ENCODE results near the gene MESP2. TPM values are rescaled to one million over a fixed set of nuclear protein-coding genes. Genes with fewer than 3 reads are reported as not detected.

MESP2 gene
- polyA plus RNA-seq, 1 donor from 2014 or later, result not detected

DNA sequence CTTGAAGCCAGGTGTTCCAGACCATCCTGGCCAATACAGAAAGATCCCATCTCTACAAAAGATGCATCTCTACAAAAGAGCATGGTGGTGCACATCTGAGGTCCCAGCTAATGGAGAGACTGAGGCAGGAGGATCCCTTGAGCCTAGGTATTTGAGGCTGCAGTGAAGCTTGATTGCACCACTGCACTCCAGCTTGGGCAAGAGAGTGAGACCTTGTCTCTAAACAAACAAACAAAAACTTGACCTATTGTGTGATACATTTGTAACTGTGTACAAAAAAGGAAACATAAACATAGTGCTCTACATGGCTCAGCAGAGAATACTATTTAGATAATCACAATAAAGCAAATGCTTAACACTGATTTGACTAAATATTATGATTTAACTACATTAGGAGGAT is 19.9 kb downstream of the MESP2 start:
- H3K4me2 ChIP-seq (ENCODE audit: low read length), result no peak overlapping the region
- H3F3A ChIP-seq (ENCODE audit: insufficient read depth, low read length, poor library complexity, severe bottlenecking), result no peaks in the 10 kb centered on the region
- no peak overlapping the region for H3K9ac ChIP-seq (ENCODE audit: low read length)
- TF ChIP-seq EZH2 (IDR thresholded peaks at IDR 0.05; ENCODE audit: borderline replicate concordance, insufficient read depth, low read length, poor library complexity, severe bottlenecking) (no peak), REST (IDR thresholded peaks at IDR 0.05; ENCODE audit: borderline replicate concordance) (no peak), RAD21 (conservative IDR thresholded peaks at IDR 0.05) (no peak), CTCF (IDR thresholded peaks at IDR 0.05; ENCODE audit: poor library complexity, severe bottlenecking) (no peak), MXI1 (conservative IDR thresholded peaks at IDR 0.05; ENCODE audit: poor library complexity, severe bottlenecking) (no peak), EP300 (conservative IDR thresholded peaks at IDR 0.05; ENCODE audit: poor library complexity, severe bottlenecking) (no peak), POLR2AphosphoS5 (IDR thresholded peaks at IDR 0.05) (no peak), TAF1 (IDR thresholded peaks at IDR 0.05; ENCODE audit: low read depth) (no peak), SMC3 (conservative IDR thresholded peaks at IDR 0.05; ENCODE audit: poor library complexity) (no peak)
- no peak overlapping the region for H3K4me3 ChIP-seq (ENCODE audit: low read length)
- H3K27ac ChIP-seq (ENCODE audit: low read length), result no peak overlapping the region
- H3K9me3 ChIP-seq (ENCODE audit: low read length), result no peaks in the 10 kb centered on the region
- H4K20me1 ChIP-seq (ENCODE audit: insufficient read depth), result no peaks in the 10 kb centered on the region
- no peaks in the 10 kb centered on the region for H3K36me3 ChIP-seq (ENCODE audit: insufficient read depth, low read length)
- no peaks in the 10 kb centered on the region for H3K79me2 ChIP-seq (replicated peaks; ENCODE audit: insufficient read depth, low read length)
- H2AFZ ChIP-seq (ENCODE audit: low read depth, low read length), result no peak overlapping the region
- no peaks in the 10 kb centered on the region for H3K27me3 ChIP-seq (ENCODE audit: insufficient read depth, low read depth, low read length)
- H3K9me2 ChIP-seq (ENCODE audit: insufficient read depth, low read length), result no peaks in the 10 kb centered on the region

GRCh38 chr15:89797678-89798201 is 21.6 kb downstream of the MESP2 start:
- Histone ChIP-seq H3K79me2 (replicated peaks; ENCODE audit: insufficient read depth, low read length) (no peaks in the 10 kb centered on the region), H3K27ac (ENCODE audit: low read length) (no peak overlapping the region), H4K20me1 (ENCODE audit: insufficient read depth) (no peaks in the 10 kb centered on the region), H2AFZ (ENCODE audit: low read depth, low read length) (no peak overlapping the region), H3K9me2 (ENCODE audit: insufficient read depth, low read length) (no peaks in the 10 kb centered on the region), H3K27me3 (ENCODE audit: insufficient read depth, low read depth, low read length) (no peaks in the 10 kb centered on the region), H3F3A (ENCODE audit: insufficient read depth, low read length, poor library complexity, severe bottlenecking) (no peaks in the 10 kb centered on the region), H3K4me3 (ENCODE audit: low read length) (no peak overlapping the region), H3K9ac (ENCODE audit: low read length) (no peak overlapping the region), H3K9me3 (ENCODE audit: low read length) (no peaks in the 10 kb centered on the region), H3K4me2 (ENCODE audit: low read length) (no peak overlapping the region), H3K36me3 (ENCODE audit: insufficient read depth, low read length) (no peaks in the 10 kb centered on the region)
- TF ChIP-seq POLR2AphosphoS5 (IDR thresholded peaks at IDR 0.05), result no peak
- TF ChIP-seq RAD21 (conservative IDR thresholded peaks at IDR 0.05), result no peak
- no peak for TF ChIP-seq REST (IDR thresholded peaks at IDR 0.05; ENCODE audit: borderline replicate concordance)
- TF ChIP-seq MXI1 (conservative IDR thresholded peaks at IDR 0.05; ENCODE audit: poor library complexity, severe bottlenecking), result no peak

All from neural cell (in vitro differentiated cells).